H1 (cell line): ENCODE data around the gene CELF2. TPM values are rescaled to one million over a fixed set of nuclear protein-coding genes. Genes with fewer than 3 reads are reported as not detected.

Source experiments
- CTCF ChIA-PET: fragments of 300-600 bp; sonication (Branson Sonifier 250); formaldehyde crosslinking; loops from one replicate; lab custom pipeline; 2021; ENCODE audit not compliant: partially characterized antibody; lab: Charles Lee
- POLR2A ChIA-PET: fragments of 300-600 bp; sonication (Branson Sonifier 250); formaldehyde crosslinking; loops from one replicate; lab custom pipeline; 2021; ENCODE audit warnings: inconsistent platforms; ENCODE audit not compliant: partially characterized antibody; lab: Charles Lee
- DNase-seq, 2 experiments: peaks; one replicate each; pipeline versions ENCODE4 v3.0.0 to v3.0.0-alpha.2; 2010 to 2022; ENCODE audit warnings: low spot score in 2 of 2, low read depth in 1 of 2, mixed read lengths in 1 of 2
- FAIRE-seq: peaks from 2 replicates; lab custom pipeline; 2011; peaks lifted over from hg19 to GRCh38; lab: Jason Lieb, UNC
- H2AFZ ChIP-seq: 2 replicates; pipeline ENCODE4 v1.8.1; 2012; ENCODE audit warnings: low read length, inconsistent platforms
- H2AK5ac ChIP-seq: 2 replicates; pipeline ENCODE4 v1.6.1; 2013; ENCODE audit warnings: low read depth, low read length
- H2BK120ac ChIP-seq: replicated peaks from 2 replicates; pipeline ENCODE3; 2013; ENCODE audit warnings: low read depth, low read length, inconsistent platforms
- H2BK12ac ChIP-seq: 2 replicates; pipeline ENCODE4 v1.6.1; 2013; ENCODE audit warnings: low read depth, low read length
- H2BK15ac ChIP-seq: 2 replicates; pipeline ENCODE4 v1.6.1; 2013; ENCODE audit warnings: low read length
- H2BK20ac ChIP-seq: 2 replicates; pipeline ENCODE4 v1.6.1; 2013; ENCODE audit warnings: low read length
- H2BK5ac ChIP-seq: 2 replicates; pipeline ENCODE4 v1.6.1; 2013; ENCODE audit warnings: low read depth, low read length
- H3K14ac ChIP-seq: 2 replicates; pipeline ENCODE4 v1.6.1; 2013; ENCODE audit warnings: inconsistent platforms; ENCODE audit not compliant: insufficient read length
- H3K18ac ChIP-seq: 2 replicates; pipeline ENCODE4 v1.6.1; 2013; ENCODE audit warnings: low read length; ENCODE audit errors: extremely low read depth
- H3K23ac ChIP-seq: 2 replicates; pipeline ENCODE4 v1.6.1; 2013; ENCODE audit warnings: inconsistent platforms; ENCODE audit not compliant: insufficient read length
- H3K23me2 ChIP-seq: 2 replicates; pipeline ENCODE4 v1.6.1; 2013; ENCODE audit warnings: low read depth, low read length
- H3K27ac ChIP-seq: 2 replicates; pipeline ENCODE4 v1.6.1; 2011; ENCODE audit warnings: low read depth, low read length, inconsistent platforms
- H3K27me3 ChIP-seq, 4 experiments: replicated peaks in 1 of 4; 1 replicate in 1 of 4; 2 replicates in 3 of 4; pipeline versions ENCODE4 v1.6.1 to v1.8.1; 2011 to 2013; ENCODE audit warnings: low read length in 3 of 4, mild to moderate bottlenecking in 3 of 4, inconsistent platforms in 2 of 4, mixed read lengths in 2 of 4, moderate library complexity in 1 of 4; ENCODE audit not compliant: control insufficient read depth in 3 of 4, insufficient read depth in 3 of 4; ENCODE audit errors: extremely low read depth in 1 of 4
- H3K36me3 ChIP-seq, 4 experiments: 2 replicates each; pipeline versions ENCODE4 v1.6.1 to v1.8.1; 2011 to 2013; ENCODE audit warnings: mild to moderate bottlenecking in 4 of 4, low read length in 3 of 4, moderate library complexity in 2 of 4, control low read depth in 1 of 4, inconsistent platforms in 1 of 4; ENCODE audit not compliant: insufficient read depth in 4 of 4, control insufficient read depth in 2 of 4
- H3K4ac ChIP-seq: replicated peaks from 2 replicates; pipeline ENCODE3; 2013; ENCODE audit warnings: low read length, low read depth, mixed read lengths, inconsistent platforms; ENCODE audit not compliant: insufficient read length
- H3K4me1 ChIP-seq, 4 experiments: replicated peaks in 1 of 4; 1 replicate in 1 of 4; 2 replicates in 3 of 4; pipeline versions ENCODE4 v1.6.1 to v1.8.1; 2011 to 2013; ENCODE audit warnings: low read length in 3 of 4, inconsistent platforms in 2 of 4, mixed read lengths in 1 of 4; ENCODE audit not compliant: insufficient read depth in 4 of 4, control insufficient read depth in 3 of 4
- H3K4me2 ChIP-seq, 2 experiments: 2 replicates each; pipeline versions ENCODE4 v1.6.1 to v1.8.1; 2011 to 2013; ENCODE audit warnings: low read depth in 2 of 2, low read length in 2 of 2, control low read depth in 1 of 2, inconsistent platforms in 1 of 2, mild to moderate bottlenecking in 1 of 2; ENCODE audit not compliant: insufficient read depth in 1 of 2
- H3K4me3 ChIP-seq, 4 experiments: fragments of 200-600, 300-600 bp in 1 of 4; sonication (generic), shearing (Covaris generic), sonication (Bioruptor Twin) in 1 of 4; 2 replicates each; pipeline versions ENCODE4 v1.5.1 to v1.8.1; 2011 to 2016; ENCODE audit warnings: low read length in 4 of 4, low read depth in 3 of 4, control low read depth in 2 of 4, inconsistent platforms in 2 of 4, mild to moderate bottlenecking in 2 of 4, mixed read lengths in 1 of 4, moderate library complexity in 1 of 4; ENCODE audit not compliant: insufficient read depth in 2 of 4; ENCODE audit errors: extremely low read depth in 1 of 4
- H3K56ac ChIP-seq: replicated peaks from 2 replicates; pipeline ENCODE3; 2013; ENCODE audit warnings: low read depth, mild to moderate bottlenecking, mixed read lengths, low read length, inconsistent platforms; ENCODE audit not compliant: insufficient read length
- H3K79me1 ChIP-seq: 2 replicates; pipeline ENCODE4 v1.6.1; 2013; ENCODE audit warnings: low read depth, low read length, control low read depth
- H3K79me2 ChIP-seq, 2 experiments: 2 replicates each; pipeline versions ENCODE4 v1.6.1 to v1.8.1; 2012 to 2013; ENCODE audit warnings: low read length in 2 of 2, mild to moderate bottlenecking in 2 of 2, inconsistent platforms in 1 of 2; ENCODE audit not compliant: insufficient read depth in 2 of 2, control insufficient read depth in 1 of 2
- H3K9ac ChIP-seq, 4 experiments: replicated peaks in 1 of 4; 1 replicate in 1 of 4; 2 replicates in 3 of 4; pipeline versions ENCODE4 v1.6.1 to v1.8.1; 2011 to 2013; ENCODE audit warnings: low read depth in 3 of 4, low read length in 3 of 4, control low read depth in 2 of 4, mild to moderate bottlenecking in 2 of 4, moderate library complexity in 2 of 4, inconsistent platforms in 1 of 4; ENCODE audit errors: extremely low read depth in 1 of 4
- H3K9me3 ChIP-seq, 2 experiments: 2 replicates each; pipeline versions ENCODE4 v1.6.1 to v1.8.1; 2012 to 2013; ENCODE audit warnings: mild to moderate bottlenecking in 2 of 2, moderate library complexity in 2 of 2, control low read depth in 1 of 2, inconsistent platforms in 1 of 2, low read depth in 1 of 2, low read length in 1 of 2, mixed read lengths in 1 of 2; ENCODE audit not compliant: insufficient read depth in 2 of 2
- H4K20me1 ChIP-seq, 2 experiments: replicated peaks in 1 of 2; 2 replicates each; pipeline versions ENCODE3 to v1.8.1; 2011 to 2013; ENCODE audit warnings: inconsistent platforms in 2 of 2, low read length in 2 of 2, mild to moderate bottlenecking in 1 of 2; ENCODE audit not compliant: insufficient read depth in 2 of 2, control insufficient read depth in 1 of 2
- H4K5ac ChIP-seq: 2 replicates; pipeline ENCODE4 v1.6.1; 2013; ENCODE audit warnings: low read length, low read depth, mixed read lengths, inconsistent platforms; ENCODE audit not compliant: insufficient read length
- H4K8ac ChIP-seq: 2 replicates; pipeline ENCODE4 v1.8.0; 2013; ENCODE audit warnings: mild to moderate bottlenecking, moderate library complexity, low read length, inconsistent platforms; ENCODE audit not compliant: insufficient read depth; ENCODE audit errors: extremely low read depth
- H4K91ac ChIP-seq: replicated peaks from 2 replicates; pipeline ENCODE3; 2013; ENCODE audit warnings: low read length, mixed read lengths, inconsistent platforms; ENCODE audit not compliant: insufficient read length
- CTBP2 ChIP-seq: IDR thresholded peaks from 2 replicates; pipeline ENCODE4 v1.7.0; 2011; ENCODE audit warnings: borderline replicate concordance, mild to moderate bottlenecking, moderate library complexity, mixed read lengths, low read length; ENCODE audit not compliant: insufficient read depth, insufficient read length
- EGR1 ChIP-seq: IDR thresholded peaks from 2 replicates; pipeline ENCODE4 v1.6.1; 2011; ENCODE audit warnings: low read depth, low read length, borderline replicate concordance
- POLR2AphosphoS5 ChIP-seq: IDR thresholded peaks from 2 replicates; pipeline ENCODE4 v1.6.1; 2011; ENCODE audit warnings: low read depth, low read length
- RBBP5 ChIP-seq: IDR thresholded peaks from 2 replicates; pipeline ENCODE4 v1.7.1; 2012; ENCODE audit warnings: low read depth, mild to moderate bottlenecking, inconsistent platforms, low read length, moderate library complexity, borderline replicate concordance
- WGBS, 2 experiments: shearing (Covaris generic) in 1 of 2; methylation state at CpG; one replicate each; pipeline versions ENCODE4 v1.1.6 to v1.1.7; 2013 to 2015; ENCODE audit warnings: low lambda C conversion rate in 2 of 2, mixed read lengths in 2 of 2, inconsistent platforms in 1 of 2, low coverage in 1 of 2, missing lambda C conversion rate in 1 of 2; ENCODE audit not compliant: insufficient replicate concordance in 2 of 2, insufficient coverage in 1 of 2, insufficient read length in 1 of 2; ENCODE audit errors: extremely low coverage in 1 of 2, missing lambda C conversion rate in 1 of 2; 5-methylcytosine and 5-hydroxymethylcytosine counted together
- polyA plus RNA-seq, 7 experiments: library from polyadenylated mRNA; depleted of rRNA in 3 of 7; stranded (reverse) in 5 of 7; unstranded in 2 of 7; fragments of >200 nt in 5 of 7; fragments of 200-250 nt in 2 of 7; gene quantifications; 1 replicate in 5 of 7; 2 replicates in 1 of 7; 4 replicates in 1 of 7; pipeline versions ENCODE4 v1.2.1 to v1.2.3, GENCODE V29; 2011 to 2013; ENCODE audit warnings: missing spikeins in 2 of 7, mixed read lengths in 2 of 7
- total RNA-seq: library from RNA; stranded (reverse); fragmentation: NEBNext Ultra II Directional; extraction: Animal tissue kit (Norgen Biotek cat#: 25700); gene quantifications from 2 replicates; pipeline ENCODE4 v1.2.1, GENCODE V29; 2021

CELF2 gene
- total and polyA plus RNA-seq, 2 of the 8 experiments (the other 6 are each of a cell fraction or from before 2014, with no cell fraction given): 18.3 to 22.7 TPM

DNA sequence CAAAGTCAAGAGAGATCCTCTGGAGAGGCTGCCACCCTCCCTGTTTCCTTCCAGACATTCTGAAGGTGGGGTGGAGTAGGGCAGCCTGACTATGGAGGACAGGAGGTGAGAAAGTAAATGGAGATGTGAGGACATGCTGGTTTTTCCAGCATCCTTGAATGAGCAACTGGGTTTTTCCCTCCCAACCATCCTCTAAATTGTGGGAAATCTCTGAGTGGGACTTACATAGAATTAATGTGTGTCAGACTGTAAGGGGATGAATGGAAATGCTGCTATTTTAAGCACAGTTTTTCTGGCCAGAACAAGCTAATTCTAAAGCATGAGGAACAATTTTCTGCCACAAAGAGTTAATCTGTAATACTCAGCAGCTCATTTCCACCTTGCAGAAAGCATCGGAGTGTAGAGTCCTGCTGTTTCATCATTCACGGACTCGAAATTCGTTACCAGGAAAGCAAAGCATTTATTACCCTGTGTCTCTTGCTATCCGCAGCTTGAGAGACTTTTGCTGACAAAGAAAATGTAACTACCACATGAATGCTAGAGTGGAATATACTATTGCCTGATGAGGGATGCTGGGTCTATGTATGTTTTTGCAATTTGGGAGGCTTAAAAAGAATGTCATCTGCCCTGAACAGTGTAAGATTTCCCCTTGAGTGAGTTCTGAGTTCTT is 213.0 kb downstream of the CELF2 start:
- no peak overlapping the region for H2BK20ac ChIP-seq
- H4K5ac ChIP-seq: no peak overlapping the region
- no peak overlapping the region for H3K4me3 ChIP-seq
- no peak overlapping the region for H3K56ac ChIP-seq
- no peak overlapping the region for H2BK5ac ChIP-seq
- 90% methylated on average over 5 of the region's 5 CpGs; no CpG with 5 or more reads in 1 of the 2 experiments for WGBS, 2 experiments
- no peaks in the 10 kb centered on the region; a peak in 1 of 8 replicates for H3K36me3 ChIP-seq
- FAIRE-seq (no peak), DNase-seq (no peak)
- H2AFZ ChIP-seq: no peak overlapping the region
- H3K14ac ChIP-seq: no peak overlapping the region
- H3K27me3 ChIP-seq: no peaks in the 10 kb centered on the region
- H3K4me1 ChIP-seq: peaks cover 0 to 6% (median 2%) of the 10 kb centered on the region in 4 experiments; a peak in 3 of 7 replicates
- H3K4me2 ChIP-seq: no peak overlapping the region
- no peak overlapping the region for H2BK15ac ChIP-seq
- no peak overlapping the region for H3K27ac ChIP-seq
- H3K18ac ChIP-seq: no peak overlapping the region
- no peaks in the 10 kb centered on the region for H3K23me2 ChIP-seq
- no peaks in the 10 kb centered on the region for H4K20me1 ChIP-seq
- no peak overlapping the region for H4K8ac ChIP-seq
- ChIA-PET POLR2A (no interaction called here), CTCF (interaction anchor here (0.7 to 1.4 kb wide), 2 partner anchors 65 to 1702 kb away, joined by 3 to 4 read pairs; no protein-coding TSS in a partner anchor)
- H3K79me2 ChIP-seq: no peaks in the 10 kb centered on the region
- H3K23ac ChIP-seq: no peak overlapping the region
- no peak overlapping the region for H4K91ac ChIP-seq
- no peak overlapping the region for H2AK5ac ChIP-seq
- H3K4ac ChIP-seq: no peak overlapping the region
- no peak overlapping the region for H3K9ac ChIP-seq
- H2BK12ac ChIP-seq: no peak overlapping the region
- H3K9me3 ChIP-seq: no peaks in the 10 kb centered on the region
- no peak overlapping the region for H2BK120ac ChIP-seq
- no peaks in the 10 kb centered on the region; the same call in 1 of the 2 replicates for H3K79me1 ChIP-seq
- TF ChIP-seq RBBP5 (no peak), EGR1 (no peak), POLR2AphosphoS5 (no peak), CTBP2 (no peak)
